ENCODE data around the gene SLC4A2.

SLC4A2 gene

GRCh38 chr7:151014950-151015349 lies 44.4 kb upstream of the SLC4A2 start:
- no peak for DNase-seq (ENCODE audit: insufficient read length, low spot score)
- peak; percentile 40 for FAIRE-seq

GRCh38 chr7:151015967-151016366 lies 43.4 kb upstream of the SLC4A2 start:
- DNase-seq (ENCODE audit: insufficient read length, low spot score) (no peak), FAIRE-seq (no peak)
- TF ChIP-seq SPI1 (IDR thresholded peaks at IDR 0.05; ENCODE audit: low read depth, low read length) (no peak), PAX5 (IDR thresholded peaks at IDR 0.05; ENCODE audit: insufficient read depth, low read length, severe bottlenecking) (no peak), POLR2AphosphoS5 (IDR thresholded peaks at IDR 0.05; ENCODE audit: low read depth, low read length) (no peak), POLR2A (IDR thresholded peaks at IDR 0.05; ENCODE audit: low read depth, low read length) (no peak), TAF1 (IDR thresholded peaks at IDR 0.05; ENCODE audit: low read depth, low read length) (no peak), POU2F2 (IDR thresholded peaks at IDR 0.05; ENCODE audit: low read depth, low read length) (no peak)

More at GRCh38 chr7:151014950-151015349, 44.4 kb upstream of the SLC4A2 start:
- no peak for TF ChIP-seq PAX5 (IDR thresholded peaks at IDR 0.05; ENCODE audit: insufficient read depth, low read length, severe bottlenecking)
- TF ChIP-seq TAF1 (IDR thresholded peaks at IDR 0.05; ENCODE audit: low read depth, low read length): no peak
- TF ChIP-seq POLR2A (IDR thresholded peaks at IDR 0.05; ENCODE audit: low read depth, low read length): no peak

- FAIRE-seq (no peak), DNase-seq (ENCODE audit: insufficient read length, low spot score) (no peak)
- TF ChIP-seq POLR2A (IDR thresholded peaks at IDR 0.05; ENCODE audit: low read depth, low read length): no peak
- TF ChIP-seq SPI1 (IDR thresholded peaks at IDR 0.05; ENCODE audit: low read depth, low read length): no peak
- no peak for TF ChIP-seq POLR2AphosphoS5 (IDR thresholded peaks at IDR 0.05; ENCODE audit: low read depth, low read length)
- no peak for TF ChIP-seq PAX5 (IDR thresholded peaks at IDR 0.05; ENCODE audit: insufficient read depth, low read length, severe bottlenecking)
- no peak for TF ChIP-seq TAF1 (IDR thresholded peaks at IDR 0.05; ENCODE audit: low read depth, low read length)
- TF ChIP-seq POU2F2 (IDR thresholded peaks at IDR 0.05; ENCODE audit: low read depth, low read length): no peak
Measured at GRCh38 chr7:151016505-151016904, 42.9 kb upstream of the SLC4A2 start.

GRCh38 chr7:151016942-151017341 lies 42.4 kb upstream of the SLC4A2 start:
- FAIRE-seq (no peak), DNase-seq (ENCODE audit: insufficient read length, low spot score) (no peak)

GRCh38 chr7:151017370-151017952 lies 41.9 kb upstream of the SLC4A2 start:
- TF ChIP-seq POLR2A (IDR thresholded peaks at IDR 0.05; ENCODE audit: low read depth, low read length) (no peak), PAX5 (IDR thresholded peaks at IDR 0.05; ENCODE audit: insufficient read depth, low read length, severe bottlenecking) (no peak), TAF1 (IDR thresholded peaks at IDR 0.05; ENCODE audit: low read depth, low read length) (no peak), POU2F2 (IDR thresholded peaks at IDR 0.05; ENCODE audit: low read depth, low read length) (no peak), POLR2AphosphoS5 (IDR thresholded peaks at IDR 0.05; ENCODE audit: low read depth, low read length) (no peak), SPI1 (IDR thresholded peaks at IDR 0.05; ENCODE audit: low read depth, low read length) (no peak)
- FAIRE-seq (no peak), DNase-seq (ENCODE audit: insufficient read length, low spot score) (no peak)

More at GRCh38 chr7:151016942-151017341, 42.4 kb upstream of the SLC4A2 start:
- TF ChIP-seq POU2F2 (IDR thresholded peaks at IDR 0.05; ENCODE audit: low read depth, low read length) (no peak), TAF1 (IDR thresholded peaks at IDR 0.05; ENCODE audit: low read depth, low read length) (no peak), PAX5 (IDR thresholded peaks at IDR 0.05; ENCODE audit: insufficient read depth, low read length, severe bottlenecking) (no peak), POLR2A (IDR thresholded peaks at IDR 0.05; ENCODE audit: low read depth, low read length) (no peak), POLR2AphosphoS5 (IDR thresholded peaks at IDR 0.05; ENCODE audit: low read depth, low read length) (no peak), SPI1 (IDR thresholded peaks at IDR 0.05; ENCODE audit: low read depth, low read length) (no peak)

GRCh38 chr7:151017953-151018420 lies 41.4 kb upstream of the SLC4A2 start:
- TF ChIP-seq TAF1 (IDR thresholded peaks at IDR 0.05; ENCODE audit: low read depth, low read length) (no peak), POU2F2 (IDR thresholded peaks at IDR 0.05; ENCODE audit: low read depth, low read length) (no peak)
- no peak for FAIRE-seq
- DNase-seq (ENCODE audit: insufficient read length, low spot score): peak; percentile 82

GRCh38 chr7:151018421-151019129 lies 40.8 kb upstream of the SLC4A2 start:
- peak; percentile 64 for FAIRE-seq

GRCh38 chr7:151019130-151019447 lies 40.3 kb upstream of the SLC4A2 start:
- DNase-seq (ENCODE audit: insufficient read length, low spot score): no peak
- no peak for FAIRE-seq

More at GRCh38 chr7:151018421-151019129, 40.8 kb upstream of the SLC4A2 start:
- TF ChIP-seq POU2F2 (IDR thresholded peaks at IDR 0.05; ENCODE audit: low read depth, low read length): no peak
- TF ChIP-seq PAX5 (IDR thresholded peaks at IDR 0.05; ENCODE audit: insufficient read depth, low read length, severe bottlenecking): no peak
- TF ChIP-seq POLR2A (IDR thresholded peaks at IDR 0.05; ENCODE audit: low read depth, low read length): no peak
- no peak for TF ChIP-seq POLR2AphosphoS5 (IDR thresholded peaks at IDR 0.05; ENCODE audit: low read depth, low read length)
- no peak for TF ChIP-seq SPI1 (IDR thresholded peaks at IDR 0.05; ENCODE audit: low read depth, low read length)
- no peak for TF ChIP-seq TAF1 (IDR thresholded peaks at IDR 0.05; ENCODE audit: low read depth, low read length)
- DNase-seq (ENCODE audit: insufficient read length, low spot score): no peak

GRCh38 chr7:151020231-151020630 lies 39.2 kb upstream of the SLC4A2 start:
- DNase-seq (ENCODE audit: insufficient read length, low spot score) (no peak), FAIRE-seq (no peak)
- TF ChIP-seq TAF1 (IDR thresholded peaks at IDR 0.05; ENCODE audit: low read depth, low read length) (no peak), POU2F2 (IDR thresholded peaks at IDR 0.05; ENCODE audit: low read depth, low read length) (no peak), PAX5 (IDR thresholded peaks at IDR 0.05; ENCODE audit: insufficient read depth, low read length, severe bottlenecking) (no peak), POLR2AphosphoS5 (IDR thresholded peaks at IDR 0.05; ENCODE audit: low read depth, low read length) (no peak), POLR2A (IDR thresholded peaks at IDR 0.05; ENCODE audit: low read depth, low read length) (no peak), SPI1 (IDR thresholded peaks at IDR 0.05; ENCODE audit: low read depth, low read length) (no peak)

More at GRCh38 chr7:151019130-151019447, 40.3 kb upstream of the SLC4A2 start:
- TF ChIP-seq POLR2A (IDR thresholded peaks at IDR 0.05; ENCODE audit: low read depth, low read length) (no peak), SPI1 (IDR thresholded peaks at IDR 0.05; ENCODE audit: low read depth, low read length) (no peak), POU2F2 (IDR thresholded peaks at IDR 0.05; ENCODE audit: low read depth, low read length) (no peak), POLR2AphosphoS5 (IDR thresholded peaks at IDR 0.05; ENCODE audit: low read depth, low read length) (no peak), PAX5 (IDR thresholded peaks at IDR 0.05; ENCODE audit: insufficient read depth, low read length, severe bottlenecking) (no peak), TAF1 (IDR thresholded peaks at IDR 0.05; ENCODE audit: low read depth, low read length) (no peak)
